Colonic mucosa (tissue), 4 donors: Measurements from ENCODE around the gene NCK2. TPM values are rescaled to one million over a fixed set of nuclear protein-coding genes. Genes with fewer than 3 reads are reported as not detected.

Experiments used
- DNase-seq: peaks from one replicate; pipeline ENCODE4 v3.0.0-alpha.2; 2020
- H3K27ac ChIP-seq: fragments of 200-600 bp; one replicate; pipeline ENCODE4 v1.8.0; 2021
- H3K27me3 ChIP-seq: fragments of 200-600 bp; one replicate; pipeline ENCODE4 v1.8.0; 2021
- H3K36me3 ChIP-seq: fragments of 200-600 bp; one replicate; pipeline ENCODE4 v1.8.0; 2021
- H3K4me1 ChIP-seq: fragments of 200-600 bp; one replicate; pipeline ENCODE4 v1.8.0; 2021; ENCODE audit warnings: mild to moderate bottlenecking
- H3K4me3 ChIP-seq: fragments of 200-600 bp; one replicate; pipeline ENCODE4 v1.8.0; 2021
- H3K9ac ChIP-seq, 2 donors: one replicate each; pipeline ENCODE4 v1.7.0; 2013; ENCODE audit warnings: control low read depth in 2 of 2, low read depth in 2 of 2, low read length in 2 of 2
- H3K9me3 ChIP-seq: fragments of 200-600 bp; one replicate; pipeline ENCODE4 v1.8.0; 2021
- intact Hi-C: fragments of 100-400 bp; cut with DNase I; formaldehyde crosslinking; loops from one replicate; pipeline ENCODE4 v1.14.1; 2022
- total RNA-seq, 2 donors: library from RNA; stranded (reverse); fragmentation: NEBNext Ultra II Directional in 1 of 2; extraction: Animal tissue kit (Norgen Biotek cat#: 25700) in 1 of 2; gene quantifications; one replicate each; pipeline ENCODE4 v1.2.1, GENCODE V29; 2021
- TF ChIP-seq, protein P1 (sequence below): fragments of 200-600 bp; IDR thresholded peaks from one replicate; pipeline ENCODE4 v1.8.0; 2022; ENCODE audit warnings: antibody characterized with exemption, mild to moderate bottlenecking
- donor health status: healthy.
- donor health status: DM: no; HTN: no; CAD: no.
- donor health status: DM: no; HTN: no; CAD: no.

NCK2 gene
- total RNA-seq, 2 donors from 2014 or later: 51.3 to 67.5 TPM

GRCh38 chr2:105777506-105778055 is 32.9 kb downstream of the NCK2 start:
- Histone ChIP-seq H3K36me3 (no peaks in the 10 kb centered on the region), H3K27ac (no peak overlapping the region), H3K27me3 (no peaks in the 10 kb centered on the region), H3K4me3 (no peak overlapping the region), H3K9ac (no peak overlapping the region), H3K9me3 (no peaks in the 10 kb centered on the region), H3K4me1 (no peaks in the 10 kb centered on the region)
- TF ChIP-seq, protein P1, sequence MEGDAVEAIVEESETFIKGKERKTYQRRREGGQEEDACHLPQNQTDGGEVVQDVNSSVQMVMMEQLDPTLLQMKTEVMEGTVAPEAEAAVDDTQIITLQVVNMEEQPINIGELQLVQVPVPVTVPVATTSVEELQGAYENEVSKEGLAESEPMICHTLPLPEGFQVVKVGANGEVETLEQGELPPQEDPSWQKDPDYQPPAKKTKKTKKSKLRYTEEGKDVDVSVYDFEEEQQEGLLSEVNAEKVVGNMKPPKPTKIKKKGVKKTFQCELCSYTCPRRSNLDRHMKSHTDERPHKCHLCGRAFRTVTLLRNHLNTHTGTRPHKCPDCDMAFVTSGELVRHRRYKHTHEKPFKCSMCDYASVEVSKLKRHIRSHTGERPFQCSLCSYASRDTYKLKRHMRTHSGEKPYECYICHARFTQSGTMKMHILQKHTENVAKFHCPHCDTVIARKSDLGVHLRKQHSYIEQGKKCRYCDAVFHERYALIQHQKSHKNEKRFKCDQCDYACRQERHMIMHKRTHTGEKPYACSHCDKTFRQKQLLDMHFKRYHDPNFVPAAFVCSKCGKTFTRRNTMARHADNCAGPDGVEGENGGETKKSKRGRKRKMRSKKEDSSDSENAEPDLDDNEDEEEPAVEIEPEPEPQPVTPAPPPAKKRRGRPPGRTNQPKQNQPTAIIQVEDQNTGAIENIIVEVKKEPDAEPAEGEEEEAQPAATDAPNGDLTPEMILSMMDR: no peak
- DNase-seq: no peak
- intact Hi-C loops: no loop called here

GRCh38 chr2:105778080-105778607 is 33.4 kb downstream of the NCK2 start:
- TF ChIP-seq, protein P1: no peak
- no peaks in the 10 kb centered on the region for H3K9me3 ChIP-seq

GRCh38 chr2:105779394-105779793 is 34.7 kb downstream of the NCK2 start:
- DNase-seq: no peak
- Histone ChIP-seq H3K9ac (no peak overlapping the region), H3K4me1 (no peaks in the 10 kb centered on the region), H3K9me3 (no peaks in the 10 kb centered on the region), H3K36me3 (no peaks in the 10 kb centered on the region), H3K4me3 (no peak overlapping the region), H3K27me3 (no peaks in the 10 kb centered on the region), H3K27ac (no peak overlapping the region)
- TF ChIP-seq, protein P1: no peak
- intact Hi-C loops: no loop called here

More at GRCh38 chr2:105778080-105778607, 33.4 kb downstream of the NCK2 start:
- H3K27ac ChIP-seq: no peak overlapping the region
- H3K36me3 ChIP-seq: no peaks in the 10 kb centered on the region
- H3K4me3 ChIP-seq: no peak overlapping the region
- no peaks in the 10 kb centered on the region for H3K27me3 ChIP-seq
- no peak for DNase-seq
- intact Hi-C loops: no loop called here
- H3K9ac ChIP-seq: no peak overlapping the region
- no peaks in the 10 kb centered on the region for H3K4me1 ChIP-seq

- Histone ChIP-seq H3K27me3 (no peaks in the 10 kb centered on the region), H3K4me1 (no peaks in the 10 kb centered on the region), H3K9me3 (no peaks in the 10 kb centered on the region), H3K36me3 (no peaks in the 10 kb centered on the region), H3K9ac (no peak overlapping the region), H3K27ac (no peak overlapping the region), H3K4me3 (no peak overlapping the region)
- TF ChIP-seq, protein P1: no peak
- intact Hi-C loops: no loop called here
- no peak for DNase-seq
These were observed 35.9 kb downstream of the NCK2 start for GRCh38 chr2:105780606-105781005.

GRCh38 chr2:105781274-105781978 is 36.7 kb downstream of the NCK2 start:
- Histone ChIP-seq H3K27ac (no peak overlapping the region), H3K9me3 (no peaks in the 10 kb centered on the region), H3K4me1 (no peaks in the 10 kb centered on the region), H3K9ac (no peak overlapping the region), H3K4me3 (no peak overlapping the region), H3K27me3 (no peaks in the 10 kb centered on the region), H3K36me3 (no peaks in the 10 kb centered on the region)
- TF ChIP-seq, protein P1: no peak
- DNase-seq: no peak
- intact Hi-C loops: no loop called here
